Stimulated activated CD4-positive, alpha-beta T cell treated with anti-CD3 and anti-CD28 coated beads, Interleukin-4, amount 100 ng/mL, for 48 hours (primary cell): Measurements from ENCODE around the gene RBMS3.
"Not testable (repeated sequence)": the region's sequence is repeated elsewhere in the genome, so short reads cannot be mapped to it uniquely, and the experiment has no call there.

ENCODE experiments used
- DNase-seq, 2 donors: peaks; one replicate each; pipeline ENCODE4 v3.0.0-alpha.2; 2020; ENCODE audit warnings: low read depth in 2 of 2

The RBMS3 gene

GRCh38 chr3:29524433-29524832 is 243.6 kb downstream of the RBMS3 start:
- DNase-seq = not testable (repeated sequence)

- no peak for DNase-seq
Measured at GRCh38 chr3:29525254-29525881, 244.5 kb downstream of the RBMS3 start.

- DNase-seq = no peak
Measured at GRCh38 chr3:29527246-29527645, 246.4 kb downstream of the RBMS3 start.

- no peak for DNase-seq
Measured at GRCh38 chr3:29531644-29532043, 250.8 kb downstream of the RBMS3 start.

GRCh38 chr3:29532473-29532872 is 251.6 kb downstream of the RBMS3 start:
- DNase-seq = no peak

- no peak for DNase-seq
Measured at GRCh38 chr3:29534006-29534405, 253.1 kb downstream of the RBMS3 start.

GRCh38 chr3:29536016-29536758 is 255.3 kb downstream of the RBMS3 start:
- DNase-seq = no peak

GRCh38 chr3:29537889-29538609 is 257.2 kb downstream of the RBMS3 start:
- no peak for DNase-seq

GRCh38 chr3:29538610-29538958 is 257.7 kb downstream of the RBMS3 start:
- no peak for DNase-seq

- no peak for DNase-seq
Measured at GRCh38 chr3:29540544-29540943, 259.7 kb downstream of the RBMS3 start.

GRCh38 chr3:29544701-29545363 is 264.0 kb downstream of the RBMS3 start:
- no peak for DNase-seq

GRCh38 chr3:29545615-29546014 is 264.7 kb downstream of the RBMS3 start:
- DNase-seq = no peak

GRCh38 chr3:29552051-29552450 is 271.2 kb downstream of the RBMS3 start:
- DNase-seq = no peak

- no peak for DNase-seq
Measured at GRCh38 chr3:29554566-29554965, 273.7 kb downstream of the RBMS3 start.

- no peak for DNase-seq
Measured at GRCh38 chr3:29555590-29555989, 274.7 kb downstream of the RBMS3 start.

GRCh38 chr3:29557186-29557585 is 276.3 kb downstream of the RBMS3 start:
- DNase-seq = no peak

GRCh38 chr3:29557825-29558224 is 277.0 kb downstream of the RBMS3 start:
- DNase-seq = no peak

GRCh38 chr3:29559741-29560465 is 279.0 kb downstream of the RBMS3 start:
- no peak for DNase-seq

- no peak for DNase-seq
Measured at GRCh38 chr3:29561651-29562149, 280.8 kb downstream of the RBMS3 start.

- no peak for DNase-seq
Measured at GRCh38 chr3:29565236-29565635, 284.4 kb downstream of the RBMS3 start.

GRCh38 chr3:29567501-29567900 is 286.6 kb downstream of the RBMS3 start:
- DNase-seq = no peak

- DNase-seq = no peak
Measured at GRCh38 chr3:29568355-29568754, 287.5 kb downstream of the RBMS3 start.
